SK-N-SH (cell line): ENCODE data around the gene SEC14L2. TPM values are rescaled to one million over a fixed set of nuclear protein-coding genes. Genes with fewer than 3 reads are reported as not detected.

ENCODE experiments used
- CTCF ChIA-PET: fragments of 300-600, 350-600 bp; formaldehyde crosslinking; extraction: SDS; loops from one replicate; lab custom pipeline; 2021; lab: Yijun Ruan, JAX
- POLR2A ChIA-PET: fragments of 350-600 bp; sonication (Branson Sonifier 250); formaldehyde crosslinking; extraction: SDS; loops from one replicate; lab custom pipeline; 2020; ENCODE audit warnings: antibody characterized with exemption, inconsistent platforms; lab: Yijun Ruan, JAX
- DNase-seq: peaks from one replicate; pipeline ENCODE4 v3.0.0; 2012
- H2AFZ ChIP-seq: fragments of 200-600 bp; sonication (generic); 2 replicates; pipeline ENCODE4 v1.8.1; 2016; ENCODE audit warnings: antibody characterized with exemption, mild to moderate bottlenecking, low read depth
- H3F3A ChIP-seq: fragments of 200-600 bp; sonication (generic); replicated peaks from 2 replicates; pipeline ENCODE3; 2016; ENCODE audit warnings: antibody characterized with exemption, mild to moderate bottlenecking; ENCODE audit not compliant: insufficient read depth
- H3K27ac ChIP-seq, 2 experiments: fragments of 200-500 bp in 1 of 2; fragments of 200-600 bp in 1 of 2; sonication (Bioruptor generic) in 1 of 2; sonication (generic), shearing (Covaris generic) in 1 of 2; 2 replicates each; pipeline versions ENCODE4 v1.5.1 to v1.6.1; 2014 to 2016; ENCODE audit warnings: low read depth in 2 of 2, inconsistent platforms in 1 of 2, low read length in 1 of 2, mild to moderate bottlenecking in 1 of 2, mixed read lengths in 1 of 2
- H3K27me3 ChIP-seq: fragments of 200-600 bp; sonication (generic), shearing (Covaris generic); 2 replicates; pipeline ENCODE4 v1.6.1; 2016; ENCODE audit warnings: mixed run types; ENCODE audit not compliant: insufficient read depth
- H3K36me3 ChIP-seq, 2 experiments: fragments of 200-500 bp in 1 of 2; fragments of 200-600 bp in 1 of 2; sonication (Bioruptor generic) in 1 of 2; sonication (generic) in 1 of 2; replicated peaks in 1 of 2; 2 replicates each; pipeline versions ENCODE3 to v1.5.1; 2014 to 2016; ENCODE audit warnings: low read length in 1 of 2, mild to moderate bottlenecking in 1 of 2; ENCODE audit not compliant: insufficient read depth in 2 of 2, control insufficient read depth in 1 of 2
- H3K4me1 ChIP-seq, 2 experiments: fragments of 200-500 bp in 1 of 2; fragments of 200-600 bp in 1 of 2; sonication (Bioruptor generic) in 1 of 2; sonication (generic), shearing (Covaris generic) in 1 of 2; 2 replicates each; pipeline versions ENCODE4 v1.5.1 to v1.6.1; 2014 to 2016; ENCODE audit warnings: low read depth in 1 of 2, low read length in 1 of 2, mixed run types in 1 of 2; ENCODE audit not compliant: insufficient read depth in 2 of 2, control insufficient read depth in 1 of 2
- H3K4me2 ChIP-seq: fragments of 200-600 bp; sonication (generic), shearing (Covaris generic); 2 replicates; pipeline ENCODE4 v1.6.1; 2017; ENCODE audit warnings: mixed run types
- H3K4me3 ChIP-seq, 2 experiments: fragments of 200-500 bp in 1 of 2; fragments of 200-600 bp in 1 of 2; sonication (Bioruptor generic) in 1 of 2; sonication (generic), shearing (Covaris generic) in 1 of 2; 2 replicates each; pipeline versions ENCODE4 v1.5.1 to v1.8.1; 2014 to 2016; ENCODE audit warnings: low read depth in 2 of 2, inconsistent platforms in 1 of 2, low read length in 1 of 2, mild to moderate bottlenecking in 1 of 2, mixed read lengths in 1 of 2, moderate library complexity in 1 of 2
- H3K79me2 ChIP-seq: fragments of 200-600 bp; sonication (generic); 2 replicates; pipeline ENCODE4 v1.8.1; 2017; ENCODE audit warnings: mild to moderate bottlenecking; ENCODE audit not compliant: insufficient read depth
- H3K9ac ChIP-seq: fragments of 200-600 bp; sonication (generic); 2 replicates; pipeline ENCODE4 v1.6.1; 2017; ENCODE audit warnings: mixed run types
- H3K9me2 ChIP-seq: fragments of 200-600 bp; sonication (generic); 2 replicates; pipeline ENCODE4 v1.6.1; 2017; ENCODE audit warnings: mixed run types
- H3K9me3 ChIP-seq: fragments of 200-600 bp; sonication (generic); 2 replicates; pipeline ENCODE4 v1.6.1; 2017; ENCODE audit warnings: mixed run types, mild to moderate bottlenecking, moderate library complexity
- H4K20me1 ChIP-seq: fragments of 200-600 bp; sonication (generic); 2 replicates; pipeline ENCODE4 v1.6.1; 2017; ENCODE audit warnings: mild to moderate bottlenecking, mixed run types; ENCODE audit not compliant: insufficient read depth
- ELF1 ChIP-seq: IDR thresholded peaks from 2 replicates; pipeline ENCODE4 v1.4.0; 2012
- EP300 ChIP-seq, 2 experiments: IDR thresholded peaks; 2 replicates each; pipeline versions ENCODE4 v1.4.0 to v1.6.1; 2012; ENCODE audit warnings: borderline replicate concordance in 1 of 2, low read depth in 1 of 2, low read length in 1 of 2
- FOSL2 ChIP-seq: IDR thresholded peaks from 2 replicates; pipeline ENCODE4 v1.4.0; 2012; ENCODE audit warnings: low read depth, mild to moderate bottlenecking, moderate library complexity, borderline replicate concordance
- FOXJ3 ChIP-seq: sonication (generic); formaldehyde crosslinking; IDR thresholded peaks from 2 replicates; pipeline ENCODE4 v1.5.1; 2020; ENCODE audit warnings: mild to moderate bottlenecking, missing genetic modification reagents
- FOXM1 ChIP-seq: IDR thresholded peaks from 2 replicates; pipeline ENCODE4 v1.4.0; 2012; ENCODE audit warnings: low read depth, mild to moderate bottlenecking
- GABPA ChIP-seq: IDR thresholded peaks from 2 replicates; pipeline ENCODE4 v1.4.0; 2012; ENCODE audit warnings: low read depth, mild to moderate bottlenecking
- MXI1 ChIP-seq: IDR thresholded peaks from 2 replicates; pipeline ENCODE4 v1.6.1; 2012; ENCODE audit warnings: mild to moderate bottlenecking, low read depth, low read length, improper control_type of control experiment
- NFIC ChIP-seq: IDR thresholded peaks from 2 replicates; pipeline ENCODE4 v1.4.0; 2012; ENCODE audit warnings: borderline replicate concordance
- RAD21 ChIP-seq: IDR thresholded peaks from 2 replicates; pipeline ENCODE4 v1.6.1; 2012; ENCODE audit warnings: mild to moderate bottlenecking, low read length
- RCOR1 ChIP-seq: fragments of 150-350 bp; IDR thresholded peaks from 2 replicates; pipeline ENCODE4 v1.6.1; 2017; ENCODE audit warnings: antibody characterized with exemption, low read length
- SIN3A ChIP-seq: IDR thresholded peaks from 2 replicates; pipeline ENCODE4 v1.6.1; 2012; ENCODE audit warnings: low read depth, mild to moderate bottlenecking, low read length, moderate library complexity, borderline replicate concordance
- TCF12 ChIP-seq: IDR thresholded peaks from 2 replicates; pipeline ENCODE4 v1.4.0; 2012
- TEAD4 ChIP-seq: IDR thresholded peaks from 2 replicates; pipeline ENCODE4 v1.4.0; 2012; ENCODE audit warnings: mild to moderate bottlenecking, borderline replicate concordance; ENCODE audit not compliant: insufficient read depth
- WGBS: methylation state at CpG from one replicate; pipeline ENCODE4 v1.1.6; 2017; ENCODE audit warnings: low lambda C conversion rate; 5-methylcytosine and 5-hydroxymethylcytosine counted together
- polyA plus RNA-seq, 3 experiments: library from polyadenylated mRNA; depleted of rRNA; stranded (reverse); fragments of >200 nt; gene quantifications; 2 replicates each; pipeline ENCODE4 v1.2.3, GENCODE V29; 2012
- TF ChIP-seq, protein P1 (sequence below): fragments of 200-600 bp; sonication (generic); IDR thresholded peaks from 2 replicates; pipeline ENCODE4 v1.6.1; 2017; ENCODE audit warnings: antibody characterized with exemption, mild to moderate bottlenecking, moderate library complexity
- TF ChIP-seq, protein P2 (sequence below): IDR thresholded peaks from 2 replicates; pipeline ENCODE4; 2012
- TF ChIP-seq, protein P3 (sequence below): IDR thresholded peaks from 2 replicates; pipeline ENCODE4 v1.4.0; 2012; ENCODE audit warnings: low read depth, borderline replicate concordance
- TF ChIP-seq, protein P4 (sequence below): fragments of 150-350 bp; IDR thresholded peaks from 2 replicates; pipeline ENCODE4 v1.6.1; 2016; ENCODE audit warnings: mild to moderate bottlenecking, low read depth, low read length
- TF ChIP-seq, protein P5 (sequence below): IDR thresholded peaks from 2 replicates; pipeline ENCODE4 v1.6.1; 2012; ENCODE audit warnings: mild to moderate bottlenecking, low read depth, low read length, moderate library complexity

The SEC14L2 gene
- polyA plus RNA-seq, 1 of the 3 experiments (the other 2 are of a cell fraction), result 14.0 TPM

DNA sequence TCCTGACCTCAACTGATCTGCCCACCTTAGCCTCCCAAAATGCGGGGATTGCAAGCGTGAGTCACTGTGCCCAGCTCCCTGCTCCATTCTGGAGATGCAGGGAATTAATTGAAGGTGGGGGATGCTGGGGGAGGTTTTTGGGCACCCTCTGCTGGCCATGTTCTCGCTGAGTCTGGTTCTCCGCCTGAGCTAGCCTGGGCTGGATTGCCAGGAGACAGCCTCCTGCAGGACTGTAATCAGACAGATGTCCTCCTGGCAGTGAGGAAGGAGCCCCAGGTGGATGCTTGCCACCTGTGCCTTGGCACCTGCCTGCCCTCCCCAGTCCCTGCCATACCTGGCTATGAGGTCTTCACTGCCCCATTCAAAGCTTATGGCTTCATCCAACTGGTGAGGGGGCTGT is 34.1 kb downstream of the SEC14L2 start:
- CTCF ChIA-PET, result interaction anchor here (2.0 kb wide), 2 partner anchors 13 to 40 kb away, joined by 6 to 7 read pairs; no protein-coding TSS in a partner anchor

DNA sequence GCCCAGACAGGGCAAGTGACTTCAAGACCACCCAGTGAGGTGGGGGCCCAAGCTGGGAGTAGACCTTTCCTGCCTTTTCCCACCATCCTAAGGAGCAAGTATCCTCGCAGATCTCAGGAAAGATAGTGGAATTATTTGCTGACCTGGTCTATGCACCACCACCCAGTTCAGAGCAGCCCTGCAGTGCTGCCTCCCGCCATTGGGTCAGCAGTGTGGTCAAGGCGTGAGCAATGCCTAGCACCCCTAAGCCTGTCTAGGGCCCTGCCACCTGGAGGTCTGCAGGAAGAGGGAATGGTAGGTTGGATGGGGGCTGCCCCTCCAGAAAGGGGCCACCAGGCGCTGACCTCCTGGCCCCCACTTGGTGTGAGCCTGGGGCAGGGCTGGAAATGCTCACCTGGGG is 35.3 kb downstream of the SEC14L2 start:
- Histone ChIP-seq H4K20me1 (no peaks in the 10 kb centered on the region), H3K9ac (no peak overlapping the region), H3K79me2 (no peaks in the 10 kb centered on the region), H3F3A (no peaks in the 10 kb centered on the region), H3K9me3 (no peaks in the 10 kb centered on the region), H3K27me3 (no peaks in the 10 kb centered on the region), H3K4me2 (no peak overlapping the region), H3K27ac (no peak overlapping the region), H2AFZ (no peak overlapping the region), H3K4me1 (no peaks in the 10 kb centered on the region; a peak in 2 of 4 replicates), H3K9me2 (no peaks in the 10 kb centered on the region), H3K4me3 (no peak overlapping the region), H3K36me3 (no peaks in the 10 kb centered on the region)
- WGBS, result 78% methylated on average over 1 of the region's 4 CpGs
- CTCF ChIA-PET, result interaction anchor here (0.9 to 2.9 kb wide), 3 partner anchors 9 to 15 kb away, joined by 3 to 14 read pairs (median 4); no protein-coding TSS in a partner anchor
- DNase-seq, result no peak
- POLR2A ChIA-PET, result interaction anchor here (1.3 kb wide), 1 partner anchor 13 kb away, joined by 3 read pairs; no protein-coding TSS in a partner anchor
- TF ChIP-seq, protein P1, sequence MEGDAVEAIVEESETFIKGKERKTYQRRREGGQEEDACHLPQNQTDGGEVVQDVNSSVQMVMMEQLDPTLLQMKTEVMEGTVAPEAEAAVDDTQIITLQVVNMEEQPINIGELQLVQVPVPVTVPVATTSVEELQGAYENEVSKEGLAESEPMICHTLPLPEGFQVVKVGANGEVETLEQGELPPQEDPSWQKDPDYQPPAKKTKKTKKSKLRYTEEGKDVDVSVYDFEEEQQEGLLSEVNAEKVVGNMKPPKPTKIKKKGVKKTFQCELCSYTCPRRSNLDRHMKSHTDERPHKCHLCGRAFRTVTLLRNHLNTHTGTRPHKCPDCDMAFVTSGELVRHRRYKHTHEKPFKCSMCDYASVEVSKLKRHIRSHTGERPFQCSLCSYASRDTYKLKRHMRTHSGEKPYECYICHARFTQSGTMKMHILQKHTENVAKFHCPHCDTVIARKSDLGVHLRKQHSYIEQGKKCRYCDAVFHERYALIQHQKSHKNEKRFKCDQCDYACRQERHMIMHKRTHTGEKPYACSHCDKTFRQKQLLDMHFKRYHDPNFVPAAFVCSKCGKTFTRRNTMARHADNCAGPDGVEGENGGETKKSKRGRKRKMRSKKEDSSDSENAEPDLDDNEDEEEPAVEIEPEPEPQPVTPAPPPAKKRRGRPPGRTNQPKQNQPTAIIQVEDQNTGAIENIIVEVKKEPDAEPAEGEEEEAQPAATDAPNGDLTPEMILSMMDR, result no peak
- TF ChIP-seq FOXM1 (no peak), MXI1 (no peak), FOSL2 (no peak), EP300 (IDR thresholded peaks at IDR 0.05; ENCODE audit: borderline replicate concordance in 1 of 2, low read depth in 1 of 2, low read length in 1 of 2) (no peak), SIN3A (no peak), NFIC (no peak), TEAD4 (no peak), FOXJ3 (CRISPR knock-in tag) (no peak), RCOR1 (no peak), ELF1 (no peak), RAD21 (no peak), GABPA (no peak)
- TF ChIP-seq, protein P2, sequence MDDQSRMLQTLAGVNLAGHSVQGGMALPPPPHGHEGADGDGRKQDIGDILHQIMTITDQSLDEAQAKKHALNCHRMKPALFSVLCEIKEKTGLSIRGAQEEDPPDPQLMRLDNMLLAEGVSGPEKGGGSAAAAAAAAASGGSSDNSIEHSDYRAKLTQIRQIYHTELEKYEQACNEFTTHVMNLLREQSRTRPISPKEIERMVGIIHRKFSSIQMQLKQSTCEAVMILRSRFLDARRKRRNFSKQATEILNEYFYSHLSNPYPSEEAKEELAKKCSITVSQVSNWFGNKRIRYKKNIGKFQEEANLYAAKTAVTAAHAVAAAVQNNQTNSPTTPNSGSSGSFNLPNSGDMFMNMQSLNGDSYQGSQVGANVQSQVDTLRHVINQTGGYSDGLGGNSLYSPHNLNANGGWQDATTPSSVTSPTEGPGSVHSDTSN, result no peak
- TF ChIP-seq, protein P3, sequence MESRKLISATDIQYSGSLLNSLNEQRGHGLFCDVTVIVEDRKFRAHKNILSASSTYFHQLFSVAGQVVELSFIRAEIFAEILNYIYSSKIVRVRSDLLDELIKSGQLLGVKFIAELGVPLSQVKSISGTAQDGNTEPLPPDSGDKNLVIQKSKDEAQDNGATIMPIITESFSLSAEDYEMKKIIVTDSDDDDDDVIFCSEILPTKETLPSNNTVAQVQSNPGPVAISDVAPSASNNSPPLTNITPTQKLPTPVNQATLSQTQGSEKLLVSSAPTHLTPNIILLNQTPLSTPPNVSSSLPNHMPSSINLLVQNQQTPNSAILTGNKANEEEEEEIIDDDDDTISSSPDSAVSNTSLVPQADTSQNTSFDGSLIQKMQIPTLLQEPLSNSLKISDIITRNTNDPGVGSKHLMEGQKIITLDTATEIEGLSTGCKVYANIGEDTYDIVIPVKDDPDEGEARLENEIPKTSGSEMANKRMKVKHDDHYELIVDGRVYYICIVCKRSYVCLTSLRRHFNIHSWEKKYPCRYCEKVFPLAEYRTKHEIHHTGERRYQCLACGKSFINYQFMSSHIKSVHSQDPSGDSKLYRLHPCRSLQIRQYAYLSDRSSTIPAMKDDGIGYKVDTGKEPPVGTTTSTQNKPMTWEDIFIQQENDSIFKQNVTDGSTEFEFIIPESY, result no peak
- TF ChIP-seq, protein P4, sequence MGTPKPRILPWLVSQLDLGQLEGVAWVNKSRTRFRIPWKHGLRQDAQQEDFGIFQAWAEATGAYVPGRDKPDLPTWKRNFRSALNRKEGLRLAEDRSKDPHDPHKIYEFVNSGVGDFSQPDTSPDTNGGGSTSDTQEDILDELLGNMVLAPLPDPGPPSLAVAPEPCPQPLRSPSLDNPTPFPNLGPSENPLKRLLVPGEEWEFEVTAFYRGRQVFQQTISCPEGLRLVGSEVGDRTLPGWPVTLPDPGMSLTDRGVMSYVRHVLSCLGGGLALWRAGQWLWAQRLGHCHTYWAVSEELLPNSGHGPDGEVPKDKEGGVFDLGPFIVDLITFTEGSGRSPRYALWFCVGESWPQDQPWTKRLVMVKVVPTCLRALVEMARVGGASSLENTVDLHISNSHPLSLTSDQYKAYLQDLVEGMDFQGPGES, result no peak
- TF ChIP-seq, protein P5, sequence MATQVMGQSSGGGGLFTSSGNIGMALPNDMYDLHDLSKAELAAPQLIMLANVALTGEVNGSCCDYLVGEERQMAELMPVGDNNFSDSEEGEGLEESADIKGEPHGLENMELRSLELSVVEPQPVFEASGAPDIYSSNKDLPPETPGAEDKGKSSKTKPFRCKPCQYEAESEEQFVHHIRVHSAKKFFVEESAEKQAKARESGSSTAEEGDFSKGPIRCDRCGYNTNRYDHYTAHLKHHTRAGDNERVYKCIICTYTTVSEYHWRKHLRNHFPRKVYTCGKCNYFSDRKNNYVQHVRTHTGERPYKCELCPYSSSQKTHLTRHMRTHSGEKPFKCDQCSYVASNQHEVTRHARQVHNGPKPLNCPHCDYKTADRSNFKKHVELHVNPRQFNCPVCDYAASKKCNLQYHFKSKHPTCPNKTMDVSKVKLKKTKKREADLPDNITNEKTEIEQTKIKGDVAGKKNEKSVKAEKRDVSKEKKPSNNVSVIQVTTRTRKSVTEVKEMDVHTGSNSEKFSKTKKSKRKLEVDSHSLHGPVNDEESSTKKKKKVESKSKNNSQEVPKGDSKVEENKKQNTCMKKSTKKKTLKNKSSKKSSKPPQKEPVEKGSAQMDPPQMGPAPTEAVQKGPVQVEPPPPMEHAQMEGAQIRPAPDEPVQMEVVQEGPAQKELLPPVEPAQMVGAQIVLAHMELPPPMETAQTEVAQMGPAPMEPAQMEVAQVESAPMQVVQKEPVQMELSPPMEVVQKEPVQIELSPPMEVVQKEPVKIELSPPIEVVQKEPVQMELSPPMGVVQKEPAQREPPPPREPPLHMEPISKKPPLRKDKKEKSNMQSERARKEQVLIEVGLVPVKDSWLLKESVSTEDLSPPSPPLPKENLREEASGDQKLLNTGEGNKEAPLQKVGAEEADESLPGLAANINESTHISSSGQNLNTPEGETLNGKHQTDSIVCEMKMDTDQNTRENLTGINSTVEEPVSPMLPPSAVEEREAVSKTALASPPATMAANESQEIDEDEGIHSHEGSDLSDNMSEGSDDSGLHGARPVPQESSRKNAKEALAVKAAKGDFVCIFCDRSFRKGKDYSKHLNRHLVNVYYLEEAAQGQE, result no peak

More for the DNA sequence above, 34.1 kb downstream of the SEC14L2 start:
- no peak for DNase-seq
- Histone ChIP-seq H2AFZ (no peak overlapping the region), H3K9ac (no peak overlapping the region), H3K27ac (no peak overlapping the region), H3F3A (peaks cover 4% of the 10 kb centered on the region), H3K36me3 (no peaks in the 10 kb centered on the region), H4K20me1 (no peaks in the 10 kb centered on the region), H3K4me1 (peaks cover 0 to 8% of the 10 kb centered on the region in 2 experiments; a peak in 2 of 4 replicates), H3K9me3 (no peaks in the 10 kb centered on the region), H3K9me2 (no peaks in the 10 kb centered on the region), H3K4me3 (no peak overlapping the region), H3K79me2 (no peaks in the 10 kb centered on the region), H3K4me2 (no peak overlapping the region), H3K27me3 (no peaks in the 10 kb centered on the region)
- POLR2A ChIA-PET, result no interaction called here
- TF ChIP-seq ELF1 (no peak), TCF12 (no peak), FOSL2 (no peak)
- no CpG with 5 or more reads among the region's 4 CpGs for WGBS
